Measurements from ENCODE around the gene SYN1. TPM values are rescaled to one million over a fixed set of nuclear protein-coding genes. Genes with fewer than 3 reads are reported as not detected.

SYN1 gene
- total RNA-seq, 1 donor from 2014 or later, result 0.75 TPM

DNA sequence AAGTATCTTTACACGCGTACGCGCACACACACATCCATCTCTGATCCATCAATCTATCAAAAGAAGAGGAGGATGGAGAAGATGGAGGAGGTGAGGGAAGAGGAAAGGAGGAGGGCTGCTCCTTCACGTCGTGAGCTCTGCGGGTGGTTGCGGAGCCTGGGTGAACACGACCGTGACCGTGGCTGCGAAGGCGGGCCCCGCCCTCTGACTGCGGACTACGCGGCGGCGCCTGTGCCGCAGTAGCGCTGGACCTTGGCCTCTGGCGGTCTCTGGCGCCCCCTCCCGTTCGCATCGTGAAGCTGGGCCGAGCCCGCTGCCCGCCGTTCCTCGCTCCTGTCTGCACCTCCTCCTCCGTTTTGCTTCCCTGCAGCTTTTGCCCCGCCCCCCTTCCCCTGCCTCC lies 96.4 kb downstream of the SYN1 start:
- H3K4me1 ChIP-seq, result no peaks in the 10 kb centered on the region
- TF ChIP-seq, protein P1, sequence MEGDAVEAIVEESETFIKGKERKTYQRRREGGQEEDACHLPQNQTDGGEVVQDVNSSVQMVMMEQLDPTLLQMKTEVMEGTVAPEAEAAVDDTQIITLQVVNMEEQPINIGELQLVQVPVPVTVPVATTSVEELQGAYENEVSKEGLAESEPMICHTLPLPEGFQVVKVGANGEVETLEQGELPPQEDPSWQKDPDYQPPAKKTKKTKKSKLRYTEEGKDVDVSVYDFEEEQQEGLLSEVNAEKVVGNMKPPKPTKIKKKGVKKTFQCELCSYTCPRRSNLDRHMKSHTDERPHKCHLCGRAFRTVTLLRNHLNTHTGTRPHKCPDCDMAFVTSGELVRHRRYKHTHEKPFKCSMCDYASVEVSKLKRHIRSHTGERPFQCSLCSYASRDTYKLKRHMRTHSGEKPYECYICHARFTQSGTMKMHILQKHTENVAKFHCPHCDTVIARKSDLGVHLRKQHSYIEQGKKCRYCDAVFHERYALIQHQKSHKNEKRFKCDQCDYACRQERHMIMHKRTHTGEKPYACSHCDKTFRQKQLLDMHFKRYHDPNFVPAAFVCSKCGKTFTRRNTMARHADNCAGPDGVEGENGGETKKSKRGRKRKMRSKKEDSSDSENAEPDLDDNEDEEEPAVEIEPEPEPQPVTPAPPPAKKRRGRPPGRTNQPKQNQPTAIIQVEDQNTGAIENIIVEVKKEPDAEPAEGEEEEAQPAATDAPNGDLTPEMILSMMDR (IDR thresholded peaks at IDR 0.05), result peak; percentile 80
- intact Hi-C loops (cut with DNase I), result loop anchor here (10.0 kb wide), 1 partner anchor 328 kb away; the partner anchor contains the start of gene UBA1
- H3K27me3 ChIP-seq, result no peaks in the 10 kb centered on the region
- no peaks in the 10 kb centered on the region for H3K9me3 ChIP-seq
- H3K27ac ChIP-seq, result no peak overlapping the region
- H3K36me3 ChIP-seq, result no peaks in the 10 kb centered on the region
- ATAC-seq (peak; percentile 100), DNase-seq (peak; percentile 90)
- peak overlapping the region; percentile 52 for H3K4me3 ChIP-seq

Small RNAs within 50 kb of the gene (microRNA-seq; reads per million reads assigned to microRNA genes)
- not detected for gene MIR4769 (ENCODE audit: borderline microRNAs expressed)

Other genes with a start within 250 kb of the SYN1 start
- gene ZNF157, start 249.3 kb downstream of the SYN1 start, total RNA-seq, result 0.23 TPM
- gene ZNF41, start 136.6 kb downstream of the SYN1 start, total RNA-seq, result 11.5 TPM
- gene ARAF, start 58.7 kb downstream of the SYN1 start, total RNA-seq, result 87.4 TPM
- 324 TPM for gene TIMP1, start 37.4 kb downstream of the SYN1 start, total RNA-seq
- 14.9 TPM for gene CFP, start 10.1 kb upstream of the SYN1 start, total RNA-seq
- gene ELK1, start 30.7 kb upstream of the SYN1 start, total RNA-seq, result 29.2 TPM
- gene UXT, start 39.3 kb upstream of the SYN1 start, total RNA-seq, result 77.5 TPM
- 10.0 TPM for gene ZNF81, start 217.0 kb upstream of the SYN1 start, total RNA-seq